Endothelial cell of umbilical vein (primary cell): ENCODE data around the gene MIOS. TPM values are rescaled to one million over a fixed set of nuclear protein-coding genes. Genes with fewer than 3 reads are reported as not detected.

Experiments
- BruUV-seq: library from RNA; stranded (reverse); fragments of 400-500 nt; replicated peaks from 2 replicates; lab custom pipeline; 2021; lab: Mats Ljungman, UMichigan
- CTCF ChIA-PET: fragments of 300-600, 350-600 bp; sonication (Branson Sonifier 250); formaldehyde crosslinking; loops from one replicate; lab custom pipeline; 2021; ENCODE audit warnings: antibody characterized with exemption, inconsistent platforms; lab: Charles Lee
- POLR2A ChIA-PET: fragments of 300-600, 350-600 bp; sonication (Branson Sonifier 250); formaldehyde crosslinking; loops from one replicate; lab custom pipeline; 2021; ENCODE audit warnings: antibody characterized with exemption, inconsistent platforms; lab: Charles Lee
- DNase-seq: peaks from one replicate; pipeline ENCODE4 v3.0.0-alpha.2; 2011; ENCODE audit warnings: low read depth, low spot score
- FAIRE-seq: peaks from 2 replicates; lab custom pipeline; 2011; peaks lifted over from hg19 to GRCh38; lab: Jason Lieb, UNC
- H2AFZ ChIP-seq: 2 replicates; pipeline ENCODE4 v1.6.0; 2012; ENCODE audit warnings: low read depth, low read length, control low read depth, inconsistent platforms
- H3K27ac ChIP-seq: 2 replicates; pipeline ENCODE4 v1.5.1; 2011; ENCODE audit warnings: low read depth, mild to moderate bottlenecking, control low read depth, low read length, moderate library complexity; ENCODE audit not compliant: insufficient read depth
- H3K27me3 ChIP-seq, 2 experiments: 2 replicates each; pipeline versions ENCODE4 v1.6.0 to v1.6.1; 2011; ENCODE audit warnings: low read length in 2 of 2, mixed read lengths in 1 of 2; ENCODE audit not compliant: control insufficient read depth in 2 of 2, insufficient read depth in 2 of 2
- H3K36me3 ChIP-seq, 2 experiments: 2 replicates in 1 of 2; 3 replicates in 1 of 2; pipeline ENCODE4 v1.5.1; 2011; ENCODE audit warnings: low read length in 2 of 2, mild to moderate bottlenecking in 1 of 2, moderate library complexity in 1 of 2; ENCODE audit not compliant: control insufficient read depth in 2 of 2, insufficient read depth in 2 of 2; ENCODE audit errors: extremely low read depth in 1 of 2
- H3K4me1 ChIP-seq: 3 replicates; pipeline ENCODE4 v1.5.1; 2011; ENCODE audit warnings: mild to moderate bottlenecking, low read length; ENCODE audit not compliant: control insufficient read depth, insufficient read depth; ENCODE audit errors: extremely low read depth
- H3K4me2 ChIP-seq: 2 replicates; pipeline ENCODE4 v1.6.1; 2011; ENCODE audit warnings: low read length, control low read depth, mixed read lengths; ENCODE audit not compliant: insufficient read depth
- H3K4me3 ChIP-seq, 3 experiments: fragments of 200-600 bp in 1 of 3; sonication (generic), shearing (Covaris generic) in 1 of 3; replicated peaks in 1 of 3; 2 replicates each; pipeline ENCODE4 v1.5.1; 2011 to 2016; ENCODE audit warnings: control low read depth in 3 of 3, low read length in 3 of 3, mild to moderate bottlenecking in 2 of 3, inconsistent platforms in 1 of 3, low read depth in 1 of 3, moderate library complexity in 1 of 3; ENCODE audit not compliant: insufficient read depth in 1 of 3
- H3K79me2 ChIP-seq: 2 replicates; pipeline ENCODE4 v1.6.0; 2012; ENCODE audit warnings: low read length, inconsistent platforms; ENCODE audit not compliant: control insufficient read depth, insufficient read depth
- H3K9ac ChIP-seq: replicated peaks from 2 replicates; pipeline ENCODE3; 2011; ENCODE audit warnings: low read length, control low read depth; ENCODE audit not compliant: insufficient read depth; ENCODE audit errors: extremely low read depth
- H3K9me1 ChIP-seq: replicated peaks from 3 replicates; pipeline ENCODE4 v1.6.0; 2011; ENCODE audit warnings: mild to moderate bottlenecking, low read length; ENCODE audit not compliant: control insufficient read depth, insufficient read depth; ENCODE audit errors: extremely low read depth
- H3K9me3 ChIP-seq: replicated peaks from 2 replicates; pipeline ENCODE4 v1.5.1; 2012; ENCODE audit warnings: low read length, inconsistent platforms; ENCODE audit not compliant: control insufficient read depth, insufficient read depth
- H4K20me1 ChIP-seq: replicated peaks from 2 replicates; pipeline ENCODE3; 2011; ENCODE audit warnings: mild to moderate bottlenecking, low read length; ENCODE audit not compliant: control insufficient read depth, insufficient read depth; ENCODE audit errors: extremely low read depth
- CTCF ChIP-seq, 2 donors: IDR thresholded peaks; 1 replicate in 1 of 2; 2 replicates in 1 of 2; pipeline ENCODE4 v1.5.1; 2011; ENCODE audit warnings: low read length in 2 of 2, mild to moderate bottlenecking in 2 of 2, moderate library complexity in 2 of 2, control low read depth in 1 of 2, inconsistent platforms in 1 of 2, low read depth in 1 of 2; ENCODE audit not compliant: insufficient read depth in 1 of 2; ENCODE audit errors: extremely low read depth in 1 of 2
- EZH2 ChIP-seq: IDR thresholded peaks from 2 replicates; pipeline ENCODE4 v1.6.1; 2012; ENCODE audit warnings: borderline replicate concordance, low read depth, mild to moderate bottlenecking, moderate library complexity, low read length, inconsistent platforms; ENCODE audit not compliant: severe bottlenecking
- FOS ChIP-seq: IDR thresholded peaks from 2 replicates; pipeline ENCODE4 v1.6.1; 2011; ENCODE audit warnings: mild to moderate bottlenecking, low read length, moderate library complexity, borderline replicate concordance; ENCODE audit not compliant: insufficient read depth
- GATA2 ChIP-seq: IDR thresholded peaks from 2 replicates; pipeline ENCODE4 v1.7.0; 2011; ENCODE audit warnings: low read depth, mild to moderate bottlenecking, moderate library complexity, mixed read lengths, low read length; ENCODE audit not compliant: insufficient read length, insufficient read depth
- JUN ChIP-seq: IDR thresholded peaks from 2 replicates; pipeline ENCODE4 v1.6.1; 2011; ENCODE audit warnings: borderline replicate concordance, low read depth; ENCODE audit not compliant: insufficient read length, insufficient read depth
- MAX ChIP-seq: IDR thresholded peaks from 2 replicates; pipeline ENCODE4 v1.6.1; 2011; ENCODE audit not compliant: insufficient read depth, insufficient read length
- MYC ChIP-seq: IDR thresholded peaks from one replicate; pipeline ENCODE4 v1.6.1; 2011; ENCODE audit warnings: mild to moderate bottlenecking, low read depth, low read length
- POLR2A ChIP-seq: IDR thresholded peaks from 2 replicates; pipeline ENCODE4 v1.6.1; 2012; ENCODE audit warnings: low read depth, mild to moderate bottlenecking, control low read depth, low read length
- POLR2AphosphoS5 ChIP-seq: IDR thresholded peaks from 2 replicates; pipeline ENCODE4 v1.6.1; 2012; ENCODE audit warnings: low read depth, mild to moderate bottlenecking, control low read depth, low read length, moderate library complexity; ENCODE audit not compliant: insufficient read depth
- dilution Hi-C: fragments of 300-500 bp; cut with MboI; formaldehyde crosslinking; loops from one replicate; pipeline ENCODE4 v1.15.0; 2019; ENCODE audit warnings: low sequenced_read_pairs; ENCODE audit not compliant: extremely low pct_ligation_motif_present
- intact Hi-C: fragments of 100-400 bp; cut with micrococcal nuclease; formaldehyde crosslinking; loops from one replicate; pipeline ENCODE4 v1.10.0; 2022
- polyA plus RNA-seq, 4 experiments: library from polyadenylated mRNA; depleted of rRNA in 3 of 4; stranded (reverse) in 3 of 4; unstranded in 1 of 4; fragments of >200 nt; gene quantifications; 2 replicates each; pipeline versions ENCODE4 v1.2.1 to v1.2.3, GENCODE V29; 2011 to 2012; ENCODE audit warnings: missing spikeins in 1 of 4
- total RNA-seq: library from RNA; stranded (reverse); gene quantifications from 2 replicates; pipeline ENCODE4 v1.2.3, GENCODE V29; 2021

MIOS gene
- total and polyA plus RNA-seq, 2 donors (not counting 3 experiments of a cell fraction or from before 2014, with no cell fraction given): 8.5 to 16.8 TPM

GRCh38 chr7:7563269-7563668, 3.4 kb upstream of the MIOS start:
- Histone ChIP-seq H2AFZ (no peak overlapping the region), H3K27ac (no peak overlapping the region), H3K9ac (no peak overlapping the region), H3K4me1 (peaks cover 7% of the 10 kb centered on the region), H3K9me3 (no peaks in the 10 kb centered on the region), H3K9me1 (no peaks in the 10 kb centered on the region), H3K4me2 (no peak overlapping the region), H3K4me3 (no peak overlapping the region), H4K20me1 (no peaks in the 10 kb centered on the region), H3K36me3 (no peaks in the 10 kb centered on the region), H3K79me2 (peaks cover 9% of the 10 kb centered on the region), H3K27me3 (no peaks in the 10 kb centered on the region)
- DNase-seq (no peak), FAIRE-seq (no peak)
- POLR2A ChIA-PET: no interaction called here
- dilution Hi-C loops: no loop called here
- CTCF ChIA-PET: no interaction called here
- TF ChIP-seq MAX: no peak
- no peak for TF ChIP-seq JUN
- TF ChIP-seq MYC: no peak
- no peak for TF ChIP-seq CTCF (IDR thresholded peaks at IDR 0.05; ENCODE audit: extremely low read depth in 1 of 2, insufficient read depth in 1 of 2, low read depth in 1 of 2, low read length in 2 of 2)
- TF ChIP-seq EZH2: no peak
- TF ChIP-seq FOS: no peak
- TF ChIP-seq POLR2AphosphoS5: no peak
- TF ChIP-seq GATA2: no peak
- TF ChIP-seq POLR2A: no peak
- intact Hi-C loops: no loop called here
- no TSS peak for BruUV-seq
